ENCODE data around the gene F2. TPM values are rescaled to one million over a fixed set of nuclear protein-coding genes. Genes with fewer than 3 reads are reported as not detected.
"Not testable (repeated sequence)": the region's sequence is repeated elsewhere in the genome, so short reads cannot be mapped to it uniquely, and the experiment has no call there.

Gene F2
- polyA plus RNA-seq, 3 donors = 0.13 to 0.62 (median 0.60) TPM

DNA sequence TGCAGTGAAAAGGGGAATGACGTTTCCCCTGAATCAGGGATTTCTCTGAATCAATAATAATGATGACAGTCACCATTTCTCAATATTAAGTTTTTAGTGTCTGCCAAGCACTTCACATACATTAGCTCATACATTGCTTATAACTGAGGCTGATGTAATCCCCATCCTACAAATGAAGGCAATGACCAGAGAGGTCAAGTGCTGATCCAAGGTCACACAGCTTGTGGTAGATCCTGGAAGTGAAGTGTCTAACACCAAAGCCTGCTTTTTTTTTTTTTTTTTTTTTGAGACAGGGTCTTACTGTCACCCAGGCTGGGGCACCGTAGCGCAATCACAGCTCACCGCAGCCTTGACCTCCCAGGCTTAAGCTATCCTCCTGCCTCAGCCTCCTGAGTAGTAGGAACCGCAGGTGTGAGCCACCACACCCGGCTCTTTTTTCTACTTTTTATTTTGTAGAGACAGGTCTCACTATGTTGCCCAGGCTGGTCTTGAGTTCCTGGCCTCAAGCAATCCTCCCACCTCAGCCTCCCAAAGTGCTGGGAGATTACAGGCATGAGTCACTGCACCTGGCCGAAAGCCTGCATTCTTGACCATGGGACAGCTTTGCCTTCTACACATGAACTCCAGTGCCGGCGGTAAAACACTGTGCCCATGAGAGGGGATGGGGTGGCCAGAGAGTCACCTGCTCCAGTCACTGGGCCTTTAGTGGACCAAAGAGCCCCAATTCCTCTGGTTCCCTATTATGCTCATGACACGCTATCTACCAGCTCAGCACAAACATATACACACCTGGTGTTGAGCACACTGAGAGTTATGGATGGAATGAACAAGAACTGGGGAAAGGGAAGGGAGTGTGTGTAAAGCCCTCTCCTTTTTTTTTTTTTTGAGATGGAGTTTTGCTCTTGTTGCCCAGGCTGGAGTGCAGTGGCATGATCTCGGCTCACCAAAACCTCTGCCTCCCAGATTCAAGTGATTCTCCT is 36.0 kb upstream of the F2 start:
- DNase-seq = no peak

DNA sequence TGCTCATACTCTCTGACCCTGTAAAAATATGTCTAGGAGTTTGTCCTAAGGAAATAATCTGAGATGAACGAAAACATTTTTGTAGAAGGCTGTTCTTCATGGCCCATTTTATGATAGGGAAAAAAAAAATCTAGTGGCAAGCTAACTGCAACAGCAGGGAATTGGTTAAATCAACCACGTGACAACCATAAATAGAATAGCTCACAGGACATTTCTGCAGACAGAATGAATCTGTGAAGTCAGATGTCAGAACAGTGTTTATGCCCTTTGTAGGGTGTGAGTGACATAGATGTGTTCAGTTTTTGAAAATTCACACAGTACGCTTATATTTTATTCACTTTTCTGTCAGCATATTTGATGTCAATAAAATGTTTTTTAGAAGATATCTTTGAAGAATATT is 34.6 kb upstream of the F2 start:
- no peak for DNase-seq

- no peak for DNase-seq
Observed at GRCh38 chr11:46686886-46687795, 31.9 kb upstream of the F2 start.

GRCh38 chr11:46690702-46691101 is 28.3 kb upstream of the F2 start:
- no peak for DNase-seq

- no peak for DNase-seq
Observed at GRCh38 chr11:46692450-46692849, 26.6 kb upstream of the F2 start.

DNA sequence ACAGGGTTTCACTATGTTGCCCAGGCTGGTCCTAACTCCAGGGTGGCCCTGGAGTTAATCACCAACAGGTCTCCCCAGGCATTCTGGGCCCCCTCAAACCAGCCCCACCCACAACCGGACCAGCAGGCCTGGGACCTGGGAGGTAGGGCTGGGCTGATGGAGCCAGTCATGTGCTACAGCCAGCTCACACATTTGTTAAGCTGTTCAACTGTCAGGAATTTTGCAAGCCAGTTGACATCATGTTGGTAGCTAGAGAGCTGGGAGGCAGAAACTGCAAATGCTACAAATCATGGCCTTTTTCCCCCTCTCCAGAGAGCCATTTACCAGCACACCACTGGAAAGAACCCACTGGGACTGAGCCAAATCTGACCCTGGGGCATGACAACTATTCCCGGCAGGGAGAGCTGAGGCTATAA is 25.4 kb upstream of the F2 start:
- DNase-seq = no peak

GRCh38 chr11:46694072-46694471 is 24.9 kb upstream of the F2 start:
- DNase-seq = no peak

DNA sequence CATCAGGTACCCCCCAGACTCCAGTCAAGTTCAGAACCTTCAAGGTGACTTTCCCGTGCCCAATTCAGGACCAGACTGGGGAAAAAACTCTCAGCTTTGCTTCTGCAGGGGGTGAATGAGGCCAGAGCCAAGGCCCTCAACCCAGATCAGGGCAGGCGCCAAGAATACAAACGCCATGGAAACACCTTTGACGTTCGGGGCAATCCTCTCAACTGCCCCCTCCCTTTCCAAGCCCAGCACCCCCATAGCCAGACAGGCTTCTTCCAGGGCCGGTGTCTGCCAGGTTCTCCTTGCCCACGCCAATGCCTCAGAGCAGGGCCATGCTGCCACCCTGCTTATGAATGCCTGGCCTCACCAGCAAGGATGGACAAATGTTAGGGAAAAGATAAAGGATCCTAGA is 24.4 kb upstream of the F2 start:
- no peak for DNase-seq

GRCh38 chr11:46695345-46696211 is 23.4 kb upstream of the F2 start:
- DNase-seq = no peak

DNA sequence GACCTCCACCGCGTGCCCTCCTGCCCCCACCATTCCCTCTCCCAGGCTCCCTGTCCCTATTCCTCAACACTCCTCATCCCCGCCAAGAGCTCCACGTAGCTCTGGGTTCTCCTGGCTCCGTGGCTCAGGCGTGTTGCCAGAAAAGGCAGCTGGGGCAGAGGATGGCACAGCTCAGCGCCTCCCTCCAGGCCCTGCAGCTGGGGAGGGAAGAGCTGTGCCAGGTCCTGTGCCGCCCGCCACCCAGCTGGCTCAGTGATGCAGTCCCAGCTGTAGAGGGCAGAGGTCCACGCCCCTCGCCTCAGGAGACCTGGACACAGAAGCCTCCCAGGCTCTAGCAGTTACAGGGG is 22.8 kb upstream of the F2 start:
- DNase-seq = no peak

DNA sequence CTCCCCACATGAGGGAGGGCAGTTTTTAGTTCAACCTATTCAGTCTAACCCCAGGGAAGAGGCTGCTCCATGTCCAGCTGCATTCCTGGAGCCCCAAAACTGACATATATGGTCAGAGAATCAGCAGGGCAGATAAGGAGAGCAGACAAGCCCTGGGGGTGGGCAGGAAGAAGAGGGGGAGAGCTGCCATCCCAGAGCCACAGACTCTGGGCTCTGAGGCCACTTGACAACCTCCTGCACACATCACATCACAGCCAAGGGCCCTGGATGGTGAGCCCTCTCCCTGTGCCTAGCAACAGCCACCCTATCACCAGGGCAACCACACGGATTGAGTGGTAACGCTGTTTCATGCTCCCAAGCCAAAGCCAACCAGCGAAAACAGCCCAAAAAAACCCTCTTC is 21.7 kb upstream of the F2 start:
- no peak for DNase-seq

DNA sequence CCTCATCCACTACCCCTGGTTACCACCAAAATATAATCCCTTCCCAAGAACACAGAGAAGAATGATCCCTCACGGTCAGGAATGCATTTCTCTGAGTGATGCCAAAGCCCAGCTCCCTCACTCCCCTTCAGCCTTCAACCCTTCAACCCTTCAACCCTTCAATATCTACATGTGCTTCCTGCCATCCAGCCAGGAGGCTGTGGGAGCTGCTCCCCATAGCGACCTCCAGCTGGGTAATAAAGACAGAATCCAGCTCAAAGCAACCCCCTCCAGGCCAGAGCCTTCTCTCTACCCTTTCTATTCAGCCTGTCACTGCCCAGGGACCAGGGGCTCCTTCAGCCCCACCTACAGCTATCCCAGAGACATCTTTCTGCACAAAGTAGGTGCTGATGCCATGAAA is 21.3 kb upstream of the F2 start:
- no peak for DNase-seq

DNA sequence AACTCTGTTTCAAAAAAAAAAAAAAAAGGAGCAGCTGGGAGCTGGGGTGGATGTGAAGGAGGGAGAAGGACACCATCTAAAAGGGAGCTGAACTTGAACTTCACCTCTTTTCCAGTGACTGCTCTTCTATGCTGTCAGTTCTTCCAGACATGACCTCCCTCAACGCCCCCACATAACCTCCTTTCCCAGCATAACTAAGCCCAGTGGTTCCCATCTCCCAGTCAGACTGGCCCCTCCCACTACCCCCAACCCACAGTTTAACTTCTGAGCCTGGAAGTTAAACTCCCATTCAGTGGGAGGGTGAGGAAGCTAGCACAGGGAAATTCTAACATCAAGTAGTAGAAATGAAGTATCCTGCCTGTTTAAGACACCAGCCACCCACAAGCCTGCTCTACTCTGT is 20.4 kb upstream of the F2 start:
- DNase-seq = no peak

GRCh38 chr11:46700241-46701077 is 18.6 kb upstream of the F2 start, which contains the start of the genes ARHGAP1 and ZNF408:
ARHGAP1 (minus strand) TSS chr11:46700619; CDS start chr11:46696107, 4,512 bp downstream.
ZNF408 (plus strand) TSS chr11:46701031; CDS start chr11:46701048, 17 bp downstream.
- DNase-seq = peak; percentile 99

DNA sequence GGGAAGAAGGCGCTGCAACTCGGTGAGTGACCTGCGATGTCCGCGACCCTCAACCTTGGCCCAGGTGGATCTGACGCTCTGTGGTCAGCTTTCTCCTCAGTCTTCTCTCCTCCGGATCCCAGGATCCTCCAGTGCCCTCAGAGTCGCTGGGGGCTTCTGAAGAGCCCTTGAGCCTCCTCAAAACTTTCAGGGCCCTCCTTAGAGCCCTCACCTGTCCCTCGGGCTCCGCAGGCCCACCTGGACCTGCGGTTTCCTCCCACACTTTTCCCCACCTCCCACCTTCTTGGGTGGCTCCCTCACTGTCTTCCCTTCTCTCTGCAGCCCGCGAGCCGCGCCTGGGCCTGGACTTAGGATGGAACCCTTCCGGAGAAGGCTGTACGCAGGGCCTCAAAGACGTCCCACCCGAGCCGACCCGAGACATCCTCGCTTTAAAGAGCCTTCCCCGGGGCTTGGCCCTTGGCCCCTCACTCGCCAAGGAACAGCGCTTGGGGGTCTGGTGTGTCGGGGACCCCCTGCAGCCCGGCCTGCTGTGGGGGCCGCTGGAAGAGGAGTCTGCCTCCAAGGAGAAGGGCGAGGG is 17.8 kb upstream of the F2 start:
- DNase-seq = no peak

- DNase-seq = no peak
Observed at GRCh38 chr11:46705070-46705688, 13.8 kb upstream of the F2 start.

GRCh38 chr11:46706886-46707285 is 12.1 kb upstream of the F2 start:
- no peak for DNase-seq

- not testable (repeated sequence) for DNase-seq
Observed at GRCh38 chr11:46709351-46709750, 9.7 kb upstream of the F2 start.

DNA sequence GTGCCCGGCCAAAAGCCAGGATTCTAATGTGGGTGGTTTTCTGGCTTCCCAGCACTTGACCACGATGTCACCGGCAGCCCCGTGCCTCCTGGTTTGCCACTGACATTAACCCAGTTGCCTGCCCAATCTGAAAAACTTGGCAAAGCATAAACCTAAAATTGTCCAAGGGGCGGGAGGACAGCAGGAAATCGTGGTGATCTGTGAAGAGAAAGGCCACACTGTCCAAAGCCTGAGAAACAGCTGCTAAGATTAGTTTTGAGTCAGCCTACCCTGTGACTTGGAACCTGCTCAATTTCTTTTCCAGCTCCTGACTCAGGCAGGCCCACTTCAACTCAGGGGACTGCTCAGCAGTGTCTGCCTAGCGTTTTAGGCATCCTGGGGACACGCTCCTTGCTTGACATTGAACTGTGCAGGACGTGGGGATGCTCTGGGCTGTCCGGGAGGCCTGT is 8.2 kb upstream of the F2 start:
- no peak for DNase-seq

DNA sequence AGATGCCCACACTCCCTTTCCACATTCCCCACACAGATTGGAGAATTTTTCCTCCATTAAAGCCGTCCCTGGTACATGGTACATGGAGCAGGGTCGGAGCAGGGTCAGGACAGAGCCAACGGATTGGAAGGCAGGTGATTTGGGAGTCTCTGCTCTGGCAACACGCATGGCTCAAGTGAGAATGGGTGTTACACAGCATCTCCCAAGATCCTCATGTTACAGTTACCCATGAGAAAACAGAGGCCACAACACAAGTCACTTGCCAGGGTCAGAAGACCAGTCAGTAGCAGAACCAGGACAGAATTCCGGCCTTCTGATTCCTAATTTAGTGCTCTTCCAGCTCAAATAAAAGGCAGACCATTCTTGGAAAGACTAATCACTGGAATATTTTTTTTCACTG is 7.7 kb upstream of the F2 start:
- no peak for DNase-seq

Measured in renal pelvis (tissue), 4 donors.